SK-N-SH (cell line): ENCODE data around the gene COX5B. TPM values are rescaled to one million over a fixed set of nuclear protein-coding genes. Genes with fewer than 3 reads are reported as not detected.

Experiments
- CTCF ChIA-PET: fragments of 300-600, 350-600 bp; formaldehyde crosslinking; extraction: SDS; loops from one replicate; lab custom pipeline; 2021; lab: Yijun Ruan, JAX
- POLR2A ChIA-PET: fragments of 350-600 bp; sonication (Branson Sonifier 250); formaldehyde crosslinking; extraction: SDS; loops from one replicate; lab custom pipeline; 2020; ENCODE audit warnings: antibody characterized with exemption, inconsistent platforms; lab: Yijun Ruan, JAX
- DNase-seq: peaks from one replicate; pipeline ENCODE4 v3.0.0; 2012
- H2AFZ ChIP-seq: fragments of 200-600 bp; sonication (generic); 2 replicates; pipeline ENCODE4 v1.8.1; 2016; ENCODE audit warnings: antibody characterized with exemption, mild to moderate bottlenecking, low read depth
- H3F3A ChIP-seq: fragments of 200-600 bp; sonication (generic); replicated peaks from 2 replicates; pipeline ENCODE3; 2016; ENCODE audit warnings: antibody characterized with exemption, mild to moderate bottlenecking; ENCODE audit not compliant: insufficient read depth
- H3K27ac ChIP-seq, 2 experiments: fragments of 200-500 bp in 1 of 2; fragments of 200-600 bp in 1 of 2; sonication (Bioruptor generic) in 1 of 2; sonication (generic), shearing (Covaris generic) in 1 of 2; 2 replicates each; pipeline versions ENCODE4 v1.5.1 to v1.6.1; 2014 to 2016; ENCODE audit warnings: low read depth in 2 of 2, inconsistent platforms in 1 of 2, low read length in 1 of 2, mild to moderate bottlenecking in 1 of 2, mixed read lengths in 1 of 2
- H3K27me3 ChIP-seq: fragments of 200-600 bp; sonication (generic), shearing (Covaris generic); 2 replicates; pipeline ENCODE4 v1.6.1; 2016; ENCODE audit warnings: mixed run types; ENCODE audit not compliant: insufficient read depth
- H3K36me3 ChIP-seq, 2 experiments: fragments of 200-500 bp in 1 of 2; fragments of 200-600 bp in 1 of 2; sonication (Bioruptor generic) in 1 of 2; sonication (generic) in 1 of 2; replicated peaks in 1 of 2; 2 replicates each; pipeline versions ENCODE3 to v1.5.1; 2014 to 2016; ENCODE audit warnings: low read length in 1 of 2, mild to moderate bottlenecking in 1 of 2; ENCODE audit not compliant: insufficient read depth in 2 of 2, control insufficient read depth in 1 of 2
- H3K4me1 ChIP-seq, 2 experiments: fragments of 200-500 bp in 1 of 2; fragments of 200-600 bp in 1 of 2; sonication (Bioruptor generic) in 1 of 2; sonication (generic), shearing (Covaris generic) in 1 of 2; 2 replicates each; pipeline versions ENCODE4 v1.5.1 to v1.6.1; 2014 to 2016; ENCODE audit warnings: low read depth in 1 of 2, low read length in 1 of 2, mixed run types in 1 of 2; ENCODE audit not compliant: insufficient read depth in 2 of 2, control insufficient read depth in 1 of 2
- H3K4me2 ChIP-seq: fragments of 200-600 bp; sonication (generic), shearing (Covaris generic); 2 replicates; pipeline ENCODE4 v1.6.1; 2017; ENCODE audit warnings: mixed run types
- H3K4me3 ChIP-seq, 2 experiments: fragments of 200-500 bp in 1 of 2; fragments of 200-600 bp in 1 of 2; sonication (Bioruptor generic) in 1 of 2; sonication (generic), shearing (Covaris generic) in 1 of 2; 2 replicates each; pipeline versions ENCODE4 v1.5.1 to v1.8.1; 2014 to 2016; ENCODE audit warnings: low read depth in 2 of 2, inconsistent platforms in 1 of 2, low read length in 1 of 2, mild to moderate bottlenecking in 1 of 2, mixed read lengths in 1 of 2, moderate library complexity in 1 of 2
- H3K79me2 ChIP-seq: fragments of 200-600 bp; sonication (generic); 2 replicates; pipeline ENCODE4 v1.8.1; 2017; ENCODE audit warnings: mild to moderate bottlenecking; ENCODE audit not compliant: insufficient read depth
- H3K9ac ChIP-seq: fragments of 200-600 bp; sonication (generic); 2 replicates; pipeline ENCODE4 v1.6.1; 2017; ENCODE audit warnings: mixed run types
- H3K9me2 ChIP-seq: fragments of 200-600 bp; sonication (generic); 2 replicates; pipeline ENCODE4 v1.6.1; 2017; ENCODE audit warnings: mixed run types
- H3K9me3 ChIP-seq: fragments of 200-600 bp; sonication (generic); 2 replicates; pipeline ENCODE4 v1.6.1; 2017; ENCODE audit warnings: mixed run types, mild to moderate bottlenecking, moderate library complexity
- H4K20me1 ChIP-seq: fragments of 200-600 bp; sonication (generic); 2 replicates; pipeline ENCODE4 v1.6.1; 2017; ENCODE audit warnings: mild to moderate bottlenecking, mixed run types; ENCODE audit not compliant: insufficient read depth
- EZH2phosphoT487 ChIP-seq: fragments of 200-600 bp; sonication (generic); IDR thresholded peaks from 2 replicates; pipeline ENCODE4 v1.6.1; 2017; ENCODE audit warnings: low read depth, mixed run types, mild to moderate bottlenecking, antibody characterized with exemption, moderate library complexity, borderline replicate concordance
- FOSL2 ChIP-seq: IDR thresholded peaks from 2 replicates; pipeline ENCODE4 v1.4.0; 2012; ENCODE audit warnings: low read depth, mild to moderate bottlenecking, moderate library complexity, borderline replicate concordance
- GABPA ChIP-seq: IDR thresholded peaks from 2 replicates; pipeline ENCODE4 v1.4.0; 2012; ENCODE audit warnings: low read depth, mild to moderate bottlenecking
- NFIC ChIP-seq: IDR thresholded peaks from 2 replicates; pipeline ENCODE4 v1.4.0; 2012; ENCODE audit warnings: borderline replicate concordance
- NRF1 ChIP-seq: IDR thresholded peaks from 2 replicates; pipeline ENCODE4 v1.6.1; 2012; ENCODE audit warnings: low read depth, mild to moderate bottlenecking, low read length
- RAD21 ChIP-seq: IDR thresholded peaks from 2 replicates; pipeline ENCODE4 v1.6.1; 2012; ENCODE audit warnings: mild to moderate bottlenecking, low read length
- RCOR1 ChIP-seq: fragments of 150-350 bp; IDR thresholded peaks from 2 replicates; pipeline ENCODE4 v1.6.1; 2017; ENCODE audit warnings: antibody characterized with exemption, low read length
- RXRA ChIP-seq: IDR thresholded peaks from 2 replicates; pipeline ENCODE4 v1.4.0; 2012; ENCODE audit warnings: low read depth, mild to moderate bottlenecking, borderline replicate concordance
- TAF1 ChIP-seq: IDR thresholded peaks from 2 replicates; pipeline ENCODE4 v1.6.1; 2012; ENCODE audit warnings: low read depth, mild to moderate bottlenecking, low read length, moderate library complexity, borderline replicate concordance
- TCF12 ChIP-seq: IDR thresholded peaks from 2 replicates; pipeline ENCODE4 v1.4.0; 2012
- TEAD4 ChIP-seq: IDR thresholded peaks from 2 replicates; pipeline ENCODE4 v1.4.0; 2012; ENCODE audit warnings: mild to moderate bottlenecking, borderline replicate concordance; ENCODE audit not compliant: insufficient read depth
- WGBS: methylation state at CpG from one replicate; pipeline ENCODE4 v1.1.6; 2017; ENCODE audit warnings: low lambda C conversion rate; 5-methylcytosine and 5-hydroxymethylcytosine counted together
- polyA plus RNA-seq, 3 experiments: library from polyadenylated mRNA; depleted of rRNA; stranded (reverse); fragments of >200 nt; gene quantifications; 2 replicates each; pipeline ENCODE4 v1.2.3, GENCODE V29; 2012

COX5B gene
- polyA plus RNA-seq, 1 of the 3 experiments (the other 2 are of a cell fraction) = 702 TPM

DNA sequence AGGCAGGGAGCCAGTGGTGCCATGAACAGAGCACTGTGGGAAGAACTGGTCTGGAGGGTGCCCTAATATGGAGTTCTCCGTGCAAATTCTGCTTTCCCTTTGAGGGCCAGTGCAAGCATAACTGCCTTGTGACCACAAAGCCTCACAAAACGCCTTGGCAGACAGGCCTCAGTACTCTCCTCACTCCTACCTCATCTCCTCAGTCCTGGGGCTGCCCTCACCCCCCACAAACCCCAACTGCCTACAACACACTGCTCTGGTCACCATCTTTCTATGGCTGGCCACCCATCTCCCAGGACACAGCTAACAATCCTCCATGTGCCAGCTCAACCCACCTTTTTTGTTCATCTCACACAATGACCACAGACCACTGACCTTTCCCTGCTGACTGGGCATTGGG, 8.9 kb downstream of the COX5B start:
- no peak overlapping the region for H3K27ac ChIP-seq
- TF ChIP-seq TEAD4 (no peak), FOSL2 (no peak), TCF12 (no peak), GABPA (no peak), NRF1 (no peak), RXRA (no peak)
- ChIA-PET CTCF (interaction anchor here (1.2 kb wide), 1 partner anchor 8 kb away, joined by 3 read pairs; no protein-coding TSS in a partner anchor), POLR2A (interaction anchor here (1.5 kb wide), 1 partner anchor 9 kb away, joined by 3 read pairs; the partner anchor contains the start of gene COX5B)
- DNase-seq = no peak
- H3K9me2 ChIP-seq = no peaks in the 10 kb centered on the region
- H3K9ac ChIP-seq = no peak overlapping the region
- no peaks in the 10 kb centered on the region for H3K27me3 ChIP-seq
- peaks cover 2% of the 10 kb centered on the region; the same call in 1 of the 2 replicates for H3K79me2 ChIP-seq
- no peak overlapping the region for H3K4me2 ChIP-seq
- H3K9me3 ChIP-seq = no peaks in the 10 kb centered on the region
- H3K4me3 ChIP-seq = no peak overlapping the region
- peaks cover 5% of the 10 kb centered on the region for H3F3A ChIP-seq
- H4K20me1 ChIP-seq = no peaks in the 10 kb centered on the region
- WGBS = 100% methylated on average over 2 of the region's 2 CpGs
- no peak overlapping the region for H2AFZ ChIP-seq
- H3K4me1 ChIP-seq = no peaks in the 10 kb centered on the region
- H3K36me3 ChIP-seq = peaks cover 28 to 36% of the 10 kb centered on the region in 2 experiments

GRCh38 chr2:97656129-97656755, 10.4 kb downstream of the COX5B start:
- ChIA-PET CTCF (interaction anchor here (1.2 kb wide), 1 partner anchor 9 kb away, joined by 3 read pairs; no protein-coding TSS in a partner anchor), POLR2A (no interaction called here)
- H3K9me3 ChIP-seq = no peaks in the 10 kb centered on the region
- TF ChIP-seq RCOR1 (no peak), GABPA (no peak)
- H3F3A ChIP-seq = peaks cover 5% of the 10 kb centered on the region
- H2AFZ ChIP-seq = no peak overlapping the region
- WGBS = 97% methylated on average over 5 of the region's 7 CpGs
- H3K4me2 ChIP-seq = no peak overlapping the region
- H3K36me3 ChIP-seq = peaks cover 18 to 35% of the 10 kb centered on the region in 2 experiments
- no peak overlapping the region for H3K27ac ChIP-seq
- H4K20me1 ChIP-seq = no peaks in the 10 kb centered on the region
- peaks cover 0 to 2% of the 10 kb centered on the region in 2 experiments; a peak in 1 of 4 replicates for H3K4me1 ChIP-seq
- H3K27me3 ChIP-seq = no peaks in the 10 kb centered on the region
- H3K79me2 ChIP-seq = peaks cover 16% of the 10 kb centered on the region
- H3K4me3 ChIP-seq = no peak overlapping the region
- DNase-seq = no peak
- no peak overlapping the region for H3K9ac ChIP-seq
- no peaks in the 10 kb centered on the region for H3K9me2 ChIP-seq

GRCh38 chr2:97656905-97657587, 11.2 kb downstream of the COX5B start:
- peaks cover 5% of the 10 kb centered on the region for H3F3A ChIP-seq
- no peak for TF ChIP-seq TAF1
- no peak for TF ChIP-seq RAD21
- no peak for TF ChIP-seq NFIC
- no peak for TF ChIP-seq TEAD4
- TF ChIP-seq EZH2phosphoT487 = no peak
- TF ChIP-seq, all 33 proteins: peak for 0
- WGBS = 80% methylated on average over 5 of the region's 15 CpGs
- Histone ChIP-seq H3K36me3 (peaks cover 18 to 35% of the 10 kb centered on the region in 2 experiments), H2AFZ (no peak overlapping the region), H3K79me2 (peaks cover 24% of the 10 kb centered on the region), H4K20me1 (0 out of 2 replicates have a peak, but pooled peaks cover 2% of the 10 kb centered on the region), H3K9me3 (no peaks in the 10 kb centered on the region), H3K4me2 (no peak overlapping the region), H3K4me3 (no peak overlapping the region), H3K9me2 (no peaks in the 10 kb centered on the region), H3K27ac (no peak overlapping the region), H3K9ac (no peak overlapping the region), H3K4me1 (peaks cover 2 to 10% of the 10 kb centered on the region in 2 experiments; a peak in 2 of 4 replicates), H3K27me3 (no peaks in the 10 kb centered on the region)
- no peak for DNase-seq
- ChIA-PET CTCF (interaction anchor here (1.4 kb wide), 1 partner anchor 66 kb away, joined by 6 read pairs; no protein-coding TSS in a partner anchor), POLR2A (interaction anchor here (1.0 kb wide), 1 partner anchor 11 kb away, joined by 4 read pairs; the partner anchor contains the start of gene COX5B)
